ENCODE measurements around the gene LRP4. TPM values are rescaled to one million over a fixed set of nuclear protein-coding genes. Genes with fewer than 3 reads are reported as not detected.

Gene LRP4
- total RNA-seq, 1 experiment from 2014 or later = 0.87 TPM

DNA sequence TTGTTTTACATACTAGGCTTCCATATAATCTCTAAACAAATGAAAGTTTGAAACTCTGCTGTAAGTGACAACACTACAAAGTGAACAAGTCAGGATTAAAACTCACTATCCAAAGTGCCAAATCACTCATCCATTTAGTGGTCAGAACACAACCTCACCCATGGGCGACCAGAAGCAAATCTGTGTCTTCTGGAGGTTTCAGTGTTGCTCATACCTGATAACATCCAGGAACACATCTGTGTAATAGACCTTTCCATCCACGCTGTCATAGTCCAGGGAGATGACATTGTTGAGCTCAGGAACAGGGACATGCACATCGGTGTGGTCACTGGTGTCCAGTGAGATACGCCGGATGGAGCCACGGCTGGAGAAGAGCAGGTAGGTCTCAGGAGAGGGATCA, 43.8 kb downstream of the LRP4 start:
- Histone ChIP-seq H2AFZ (ENCODE audit: low read length) (no peak overlapping the region), H3K79me2 (ENCODE audit: low read length) (no peaks in the 10 kb centered on the region), H3K36me3 (ENCODE audit: low read depth, low read length) (no peaks in the 10 kb centered on the region), H4K20me1 (ENCODE audit: low read length) (no peaks in the 10 kb centered on the region), H3K9me2 (replicated peaks; ENCODE audit: low read length) (no peaks in the 10 kb centered on the region), H3K9me3 (ENCODE audit: low read length) (no peaks in the 10 kb centered on the region), H3K4me2 (ENCODE audit: low read length) (no peak overlapping the region), H3K4me1 (ENCODE audit: insufficient read depth, low read length) (no peaks in the 10 kb centered on the region), H3F3A (ENCODE audit: low read length, unreplicated experiment) (no peaks in the 10 kb centered on the region), H3K27ac (ENCODE audit: low read length) (no peak overlapping the region), H3K4me3 (ENCODE audit: low read length) (no peak overlapping the region), H3K27me3 (ENCODE audit: low read length) (no peaks in the 10 kb centered on the region), H3K9ac (ENCODE audit: low read length) (no peak overlapping the region)
- no peak for TF ChIP-seq EZH2phosphoT487 (IDR thresholded peaks at IDR 0.05; ENCODE audit: borderline replicate concordance, low read length)
- TF ChIP-seq, protein P1, sequence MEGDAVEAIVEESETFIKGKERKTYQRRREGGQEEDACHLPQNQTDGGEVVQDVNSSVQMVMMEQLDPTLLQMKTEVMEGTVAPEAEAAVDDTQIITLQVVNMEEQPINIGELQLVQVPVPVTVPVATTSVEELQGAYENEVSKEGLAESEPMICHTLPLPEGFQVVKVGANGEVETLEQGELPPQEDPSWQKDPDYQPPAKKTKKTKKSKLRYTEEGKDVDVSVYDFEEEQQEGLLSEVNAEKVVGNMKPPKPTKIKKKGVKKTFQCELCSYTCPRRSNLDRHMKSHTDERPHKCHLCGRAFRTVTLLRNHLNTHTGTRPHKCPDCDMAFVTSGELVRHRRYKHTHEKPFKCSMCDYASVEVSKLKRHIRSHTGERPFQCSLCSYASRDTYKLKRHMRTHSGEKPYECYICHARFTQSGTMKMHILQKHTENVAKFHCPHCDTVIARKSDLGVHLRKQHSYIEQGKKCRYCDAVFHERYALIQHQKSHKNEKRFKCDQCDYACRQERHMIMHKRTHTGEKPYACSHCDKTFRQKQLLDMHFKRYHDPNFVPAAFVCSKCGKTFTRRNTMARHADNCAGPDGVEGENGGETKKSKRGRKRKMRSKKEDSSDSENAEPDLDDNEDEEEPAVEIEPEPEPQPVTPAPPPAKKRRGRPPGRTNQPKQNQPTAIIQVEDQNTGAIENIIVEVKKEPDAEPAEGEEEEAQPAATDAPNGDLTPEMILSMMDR (conservative IDR thresholded peaks at IDR 0.05; ENCODE audit: low read depth, low read length) = no peak
- intact Hi-C loops (cut with micrococcal nuclease) = no loop called here
- DNase-seq (no peak), ATAC-seq (no peak)
- no TSS peak for BruUV-seq (replicated peaks)
- POLR2A ChIA-PET (ENCODE audit: unreplicated experiment) = no interaction called here
- CTCF ChIA-PET = no interaction called here

DNA sequence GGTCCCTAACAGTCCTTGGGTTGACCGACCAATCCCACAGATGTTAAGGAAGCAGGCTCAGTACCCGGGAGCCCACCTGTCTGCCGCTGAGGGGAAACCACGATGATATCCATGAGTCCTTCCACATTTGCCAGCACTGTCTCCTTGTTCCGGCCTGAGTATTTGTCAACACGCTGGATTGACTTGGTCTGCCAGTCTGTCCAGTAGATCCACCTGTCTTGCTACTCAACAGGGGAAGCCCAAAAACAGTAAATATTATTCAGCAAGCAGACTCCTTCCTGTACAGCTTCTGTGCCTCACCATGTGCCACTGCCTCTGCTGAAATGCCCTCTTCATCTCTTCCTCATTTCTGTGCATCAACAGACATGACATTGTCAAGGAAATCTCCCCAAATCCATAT, 49.4 kb downstream of the LRP4 start:
- Histone ChIP-seq H3K79me2 (ENCODE audit: low read length) (no peaks in the 10 kb centered on the region), H3K27ac (ENCODE audit: low read length) (no peak overlapping the region), H4K20me1 (ENCODE audit: low read length) (no peaks in the 10 kb centered on the region), H3K27me3 (ENCODE audit: low read length) (no peaks in the 10 kb centered on the region), H3F3A (ENCODE audit: low read length, unreplicated experiment) (no peaks in the 10 kb centered on the region), H2AFZ (ENCODE audit: low read length) (no peak overlapping the region), H3K36me3 (ENCODE audit: low read depth, low read length) (no peaks in the 10 kb centered on the region), H3K9me2 (replicated peaks; ENCODE audit: low read length) (no peaks in the 10 kb centered on the region), H3K9ac (ENCODE audit: low read length) (no peak overlapping the region), H3K9me3 (ENCODE audit: low read length) (no peaks in the 10 kb centered on the region), H3K4me2 (ENCODE audit: low read length) (no peak overlapping the region), H3K4me3 (ENCODE audit: low read length) (no peak overlapping the region), H3K4me1 (ENCODE audit: insufficient read depth, low read length) (no peaks in the 10 kb centered on the region)
- no peak for TF ChIP-seq EZH2 (IDR thresholded peaks at IDR 0.05; ENCODE audit: low read length, unreplicated experiment)
- no peak for DNase-seq
- ATAC-seq = no peak
- POLR2A ChIA-PET (ENCODE audit: unreplicated experiment) = no interaction called here
- intact Hi-C loops (cut with micrococcal nuclease) = no loop called here
- BruUV-seq (replicated peaks) = no TSS peak
- CTCF ChIA-PET = no interaction called here

DNA sequence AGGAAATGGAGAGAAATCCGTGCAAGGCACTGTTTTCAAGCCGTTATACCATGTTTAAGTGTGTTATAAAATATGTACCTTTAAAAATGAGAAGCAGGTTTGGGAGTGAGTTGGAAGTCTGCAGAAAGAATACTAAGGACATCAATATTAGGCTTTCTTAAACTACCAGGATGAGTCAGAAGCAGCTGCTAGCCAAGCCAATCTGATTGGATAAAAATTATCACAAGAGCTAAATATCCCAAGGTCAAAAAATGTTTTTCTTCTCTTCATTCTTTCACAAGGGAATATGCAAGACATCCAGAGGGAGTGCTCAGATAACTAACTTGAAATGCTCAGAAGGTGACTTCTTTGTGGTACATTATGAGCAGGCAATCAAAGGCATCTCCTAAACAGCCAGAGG, 53.0 kb downstream of the LRP4 start:
- CTCF ChIA-PET = no interaction called here
- Histone ChIP-seq H3F3A (ENCODE audit: low read length, unreplicated experiment) (no peaks in the 10 kb centered on the region), H3K4me1 (ENCODE audit: insufficient read depth, low read length) (no peaks in the 10 kb centered on the region), H3K9ac (ENCODE audit: low read length) (no peak overlapping the region), H3K27ac (ENCODE audit: low read length) (no peak overlapping the region), H3K27me3 (ENCODE audit: low read length) (no peaks in the 10 kb centered on the region), H4K20me1 (ENCODE audit: low read length) (no peaks in the 10 kb centered on the region), H3K36me3 (ENCODE audit: low read depth, low read length) (no peaks in the 10 kb centered on the region), H3K9me3 (ENCODE audit: low read length) (no peaks in the 10 kb centered on the region), H3K9me2 (replicated peaks; ENCODE audit: low read length) (no peaks in the 10 kb centered on the region), H3K79me2 (ENCODE audit: low read length) (no peaks in the 10 kb centered on the region), H2AFZ (ENCODE audit: low read length) (no peak overlapping the region), H3K4me3 (ENCODE audit: low read length) (no peak overlapping the region), H3K4me2 (ENCODE audit: low read length) (no peak overlapping the region)
- TF ChIP-seq EZH2 (IDR thresholded peaks at IDR 0.05; ENCODE audit: low read length, unreplicated experiment) = no peak
- TF ChIP-seq, protein P1 (conservative IDR thresholded peaks at IDR 0.05; ENCODE audit: low read depth, low read length) = no peak
- no peak for TF ChIP-seq EZH2phosphoT487 (IDR thresholded peaks at IDR 0.05; ENCODE audit: borderline replicate concordance, low read length)
- DNase-seq (no peak), ATAC-seq (no peak)
- intact Hi-C loops (cut with micrococcal nuclease) = no loop called here
- POLR2A ChIA-PET (ENCODE audit: unreplicated experiment) = no interaction called here
- BruUV-seq (replicated peaks) = no TSS peak

Data from PC-3 (cell line).